M059J (cell line): Measurements from ENCODE around the gene CAMSAP1. TPM values are rescaled to one million over a fixed set of nuclear protein-coding genes. Genes with fewer than 3 reads are reported as not detected.
"Not testable (repeated sequence)": the region's sequence is repeated elsewhere in the genome, so short reads cannot be mapped to it uniquely, and the experiment has no call there.

ENCODE experiments used
- DNase-seq: peaks from one replicate; pipeline ENCODE4 v3.0.0-alpha.2; 2012; ENCODE audit warnings: low read depth
- total RNA-seq: library from RNA; depleted of rRNA; stranded (reverse); fragments of >200 nt; shearing (Covaris generic); gene quantifications from 2 replicates; pipeline ENCODE4 v1.2.3, GENCODE V29; 2014

The CAMSAP1 gene
- total RNA-seq, 1 experiment from 2014 or later = 21.5 TPM

GRCh38 chr9:135901031-135901758 lies 6.2 kb downstream of the CAMSAP1 start:
- no peak for DNase-seq

GRCh38 chr9:135898634-135899407 lies 8.5 kb downstream of the CAMSAP1 start:
- peak; percentile 50 for DNase-seq

- no peak for DNase-seq
Measured at GRCh38 chr9:135896626-135897025, 10.7 kb downstream of the CAMSAP1 start.

- no peak for DNase-seq
Measured at GRCh38 chr9:135896205-135896604, 11.1 kb downstream of the CAMSAP1 start.

- DNase-seq = no peak
Measured at GRCh38 chr9:135895202-135895848, 12.0 kb downstream of the CAMSAP1 start.

- DNase-seq = no peak
Measured at GRCh38 chr9:135893104-135893503, 14.2 kb downstream of the CAMSAP1 start.

GRCh38 chr9:135892327-135892726 lies 15.0 kb downstream of the CAMSAP1 start:
- DNase-seq = not testable (repeated sequence)

GRCh38 chr9:135891027-135891631 lies 16.2 kb downstream of the CAMSAP1 start:
- DNase-seq = no peak

GRCh38 chr9:135890190-135891026 lies 16.9 kb downstream of the CAMSAP1 start:
- no peak for DNase-seq

GRCh38 chr9:135889564-135890189 lies 17.7 kb downstream of the CAMSAP1 start:
- no peak for DNase-seq

- no peak for DNase-seq
Measured at GRCh38 chr9:135888766-135889394, 18.5 kb downstream of the CAMSAP1 start.

- DNase-seq = no peak
Measured at GRCh38 chr9:135888126-135888765, 19.1 kb downstream of the CAMSAP1 start.

- DNase-seq = no peak
Measured at GRCh38 chr9:135887585-135888050, 19.7 kb downstream of the CAMSAP1 start.

- DNase-seq = peak; percentile 43
Measured at GRCh38 chr9:135887021-135887507, 20.3 kb downstream of the CAMSAP1 start.

- DNase-seq = no peak
Measured at GRCh38 chr9:135886147-135886981, 21.0 kb downstream of the CAMSAP1 start.

GRCh38 chr9:135885100-135885853 lies 22.1 kb downstream of the CAMSAP1 start:
- DNase-seq = peak; percentile 21

GRCh38 chr9:135884328-135885035 lies 22.9 kb downstream of the CAMSAP1 start:
- peak; percentile 54 for DNase-seq
